GM12873 (cell line): ENCODE measurements around the gene ZNF474.

Experiments
- TF ChIP-seq, protein P1 (sequence below): IDR thresholded peaks from 2 replicates; pipeline ENCODE4 v1.5.1; 2012; ENCODE audit warnings: low read depth, mild to moderate bottlenecking, moderate library complexity, low read length, control low read depth; ENCODE audit not compliant: insufficient read depth; ENCODE audit errors: missing control alignments

The ZNF474 gene

GRCh38 chr5:122120493-122120892, 8.9 kb upstream of the ZNF474 start:
- TF ChIP-seq, protein P1, sequence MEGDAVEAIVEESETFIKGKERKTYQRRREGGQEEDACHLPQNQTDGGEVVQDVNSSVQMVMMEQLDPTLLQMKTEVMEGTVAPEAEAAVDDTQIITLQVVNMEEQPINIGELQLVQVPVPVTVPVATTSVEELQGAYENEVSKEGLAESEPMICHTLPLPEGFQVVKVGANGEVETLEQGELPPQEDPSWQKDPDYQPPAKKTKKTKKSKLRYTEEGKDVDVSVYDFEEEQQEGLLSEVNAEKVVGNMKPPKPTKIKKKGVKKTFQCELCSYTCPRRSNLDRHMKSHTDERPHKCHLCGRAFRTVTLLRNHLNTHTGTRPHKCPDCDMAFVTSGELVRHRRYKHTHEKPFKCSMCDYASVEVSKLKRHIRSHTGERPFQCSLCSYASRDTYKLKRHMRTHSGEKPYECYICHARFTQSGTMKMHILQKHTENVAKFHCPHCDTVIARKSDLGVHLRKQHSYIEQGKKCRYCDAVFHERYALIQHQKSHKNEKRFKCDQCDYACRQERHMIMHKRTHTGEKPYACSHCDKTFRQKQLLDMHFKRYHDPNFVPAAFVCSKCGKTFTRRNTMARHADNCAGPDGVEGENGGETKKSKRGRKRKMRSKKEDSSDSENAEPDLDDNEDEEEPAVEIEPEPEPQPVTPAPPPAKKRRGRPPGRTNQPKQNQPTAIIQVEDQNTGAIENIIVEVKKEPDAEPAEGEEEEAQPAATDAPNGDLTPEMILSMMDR = no peak

- TF ChIP-seq, protein P1 = no peak
Measured at GRCh38 chr5:122120957-122121356, 8.4 kb upstream of the ZNF474 start.

DNA sequence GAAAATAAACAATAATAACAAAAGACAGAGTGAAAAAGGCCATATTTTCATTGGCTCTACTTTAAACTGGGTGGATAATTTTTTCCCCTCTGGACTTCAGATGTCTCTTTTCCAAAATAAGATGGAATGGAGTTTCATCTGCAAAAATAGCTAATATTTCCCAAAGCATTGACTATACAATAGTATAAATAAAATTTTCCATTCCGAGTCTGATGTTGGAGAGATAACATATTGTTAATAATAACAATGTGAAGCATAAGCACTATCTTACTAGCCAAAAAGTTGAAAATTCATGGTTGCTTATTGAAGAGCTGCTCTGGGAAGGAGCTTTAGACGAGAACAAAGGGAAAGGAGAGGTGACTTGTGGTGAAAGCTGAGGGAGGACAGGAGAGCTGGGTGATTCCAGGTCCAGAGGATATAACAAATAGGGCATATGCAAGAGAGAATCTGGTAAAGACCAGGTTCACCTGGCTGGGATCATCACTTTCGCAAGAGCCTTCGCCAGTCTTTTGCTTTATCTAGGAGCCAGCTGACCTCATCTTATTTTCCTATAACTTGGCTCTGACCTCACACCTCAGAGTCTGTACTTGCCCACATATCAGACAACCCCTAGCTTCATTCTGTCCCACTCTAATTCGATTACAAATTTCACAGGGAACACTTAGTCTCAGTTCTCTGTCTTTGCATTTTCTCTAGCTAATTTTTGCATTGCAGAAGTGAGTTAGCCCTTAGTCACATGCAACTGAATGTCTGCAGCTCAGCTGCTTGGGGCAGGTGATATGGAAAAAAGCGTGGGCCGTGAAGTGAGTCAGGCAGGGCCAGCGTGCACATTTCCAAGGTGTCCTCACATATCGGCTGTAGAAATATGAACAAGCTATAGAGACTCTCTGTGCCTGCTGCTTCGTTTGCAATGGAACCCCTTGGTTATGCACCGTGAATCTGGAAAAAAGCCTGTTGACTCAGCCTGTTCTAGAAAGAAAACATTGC, 7.6 kb upstream of the ZNF474 start:
- TF ChIP-seq, protein P1 = no peak

DNA sequence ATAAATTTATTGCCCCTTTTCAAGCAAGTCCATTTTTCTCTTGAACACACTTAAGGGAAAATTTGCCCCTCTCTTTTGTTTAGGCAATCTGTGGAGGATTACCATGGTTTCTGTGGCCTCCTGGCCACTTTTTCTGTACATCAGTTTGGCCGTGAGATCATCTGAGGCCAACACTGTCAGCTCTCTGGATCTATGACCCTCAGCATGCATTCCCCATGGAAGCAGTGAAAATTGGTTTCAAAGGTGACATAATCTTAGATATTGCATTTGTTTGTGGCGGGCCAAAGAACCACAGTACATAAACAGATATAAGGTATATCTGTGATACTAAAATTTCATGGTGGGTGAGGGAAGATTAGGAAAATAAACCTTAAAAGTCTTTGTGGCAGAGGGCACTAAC, 4.6 kb upstream of the ZNF474 start:
- TF ChIP-seq, protein P1 = no peak

DNA sequence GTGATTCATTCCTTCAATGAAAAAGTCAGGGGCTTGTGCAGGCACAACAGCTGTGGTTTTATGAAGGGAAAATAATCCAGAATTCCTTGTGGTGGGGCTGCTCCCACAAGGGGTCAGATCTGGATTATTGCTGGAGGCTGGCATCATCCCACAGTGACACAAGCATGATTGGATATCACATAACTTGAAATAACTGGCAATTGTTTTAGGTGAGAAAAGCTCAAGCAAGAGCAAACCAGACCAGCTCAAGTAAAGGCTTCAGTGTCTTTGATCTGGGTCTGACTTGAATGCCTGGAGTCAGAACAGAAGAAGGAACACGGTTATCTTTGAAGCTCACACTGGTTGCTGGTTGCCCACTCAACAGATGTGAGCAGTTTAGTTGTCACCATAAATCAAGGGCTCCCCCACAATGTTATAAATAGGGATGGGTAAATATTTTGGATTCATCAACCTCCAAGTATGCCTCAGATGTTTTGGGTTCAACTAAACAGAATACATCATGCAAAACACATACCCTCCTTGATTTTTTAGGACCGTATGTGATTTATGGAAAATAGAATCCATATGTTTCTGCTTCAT, 3.1 kb upstream of the ZNF474 start:
- TF ChIP-seq, protein P1 = no peak

DNA sequence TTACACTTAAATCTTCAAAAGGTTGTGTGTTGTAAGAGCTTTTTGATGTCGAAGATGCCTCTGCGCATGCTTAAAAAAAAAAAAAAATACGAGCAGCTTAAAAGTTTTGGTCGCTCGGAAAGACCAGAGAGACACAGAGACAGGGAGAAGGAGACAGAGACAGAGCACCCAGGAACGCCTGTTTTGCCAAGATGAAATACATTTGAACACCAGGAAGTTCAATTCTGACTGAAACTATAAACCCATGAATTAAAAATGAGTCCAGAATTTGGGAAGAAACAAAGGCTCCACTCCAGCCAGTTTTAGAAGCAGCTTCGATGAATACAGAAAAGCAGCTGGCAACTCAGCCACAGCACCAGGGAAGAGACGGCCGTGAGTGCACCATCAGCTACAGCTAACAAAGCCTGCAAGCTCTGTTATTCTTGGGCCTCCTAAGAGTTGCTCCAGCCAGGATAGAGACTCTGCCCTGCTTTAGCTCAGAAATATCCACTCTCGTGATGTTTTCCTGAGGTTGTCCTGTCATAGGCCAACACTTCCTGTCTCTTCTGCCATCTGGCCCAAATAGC, 2.5 kb upstream of the ZNF474 start:
- TF ChIP-seq, protein P1 = no peak

GRCh38 chr5:122130152-122130551, 806 bp downstream of the ZNF474 start:
- TF ChIP-seq, protein P1 = no peak
